GM19395 (cell line): Measurements from ENCODE around the gene TBC1D10B.
"Not testable (repeated sequence)": the region's sequence is repeated elsewhere in the genome, so short reads cannot be mapped to it uniquely, and the experiment has no call there.

Experiments
- ATAC-seq: cut with Tn5 transposase; IDR thresholded peaks from one replicate; pipeline ENCODE4 v1.9.1; 2021; ENCODE audit warnings: mild to moderate bottlenecking, moderate library complexity; ENCODE audit not compliant: unreplicated experiment

TBC1D10B gene

GRCh38 chr16:30356401-30357084, 13.8 kb downstream of the TBC1D10B start:
- no peak for ATAC-seq

- ATAC-seq = no peak
Observed at GRCh38 chr16:30355954-30356308, 14.4 kb downstream of the TBC1D10B start.

- ATAC-seq = peak; percentile 65
Observed at GRCh38 chr16:30355144-30355953, 14.9 kb downstream of the TBC1D10B start, which contains the start of gene CD2BP2. TSS of gene CD2BP2 (minus strand) at chr16:30355308. CDS start at chr16:30354681, 627 bp downstream.

GRCh38 chr16:30354423-30355143, 15.7 kb downstream of the TBC1D10B start:
- peak; percentile 7 for ATAC-seq

- ATAC-seq = no peak
Observed at GRCh38 chr16:30353438-30354129, 16.7 kb downstream of the TBC1D10B start.

GRCh38 chr16:30352488-30353401, 17.5 kb downstream of the TBC1D10B start:
- no peak for ATAC-seq

GRCh38 chr16:30351586-30352419, 18.5 kb downstream of the TBC1D10B start:
- no peak for ATAC-seq

- ATAC-seq = no peak
Observed at GRCh38 chr16:30351001-30351441, 19.3 kb downstream of the TBC1D10B start.

- ATAC-seq = peak; percentile 53
Observed at GRCh38 chr16:30350134-30350871, 20.0 kb downstream of the TBC1D10B start.

- no peak for ATAC-seq
Observed at GRCh38 chr16:30349675-30350074, 20.6 kb downstream of the TBC1D10B start.

- ATAC-seq = no peak
Observed at GRCh38 chr16:30348929-30349328, 21.4 kb downstream of the TBC1D10B start.

- ATAC-seq = no peak
Observed at GRCh38 chr16:30348113-30348512, 22.2 kb downstream of the TBC1D10B start.

GRCh38 chr16:30346286-30346685, 24.0 kb downstream of the TBC1D10B start:
- ATAC-seq = no peak

- not testable (repeated sequence) for ATAC-seq
Observed at GRCh38 chr16:30343491-30343820, 26.8 kb downstream of the TBC1D10B start.

GRCh38 chr16:30342751-30343490, 27.4 kb downstream of the TBC1D10B start:
- ATAC-seq = no peak

- not testable (repeated sequence) for ATAC-seq
Observed at GRCh38 chr16:30341971-30342370, 28.3 kb downstream of the TBC1D10B start.

GRCh38 chr16:30340621-30341020, 29.7 kb downstream of the TBC1D10B start:
- ATAC-seq = no peak

GRCh38 chr16:30338715-30339114, 31.6 kb downstream of the TBC1D10B start:
- not testable (repeated sequence) for ATAC-seq
